ENCODE results near the gene PITPNB. TPM values are rescaled to one million over a fixed set of nuclear protein-coding genes. Genes with fewer than 3 reads are reported as not detected.

PITPNB gene
- total and polyA plus RNA-seq, 2 of the 13 experiments (the other 11 are each of a cell fraction or from before 2014, with no cell fraction given): 17.0 to 30.1 TPM

GRCh38 chr22:27906241-27906640 is 12.8 kb downstream of the PITPNB start:
- no peak for ATAC-seq
- BruUV-seq (replicated peaks): no TSS peak
- 98% methylated on average over 2 of the region's 2 CpGs for WGBS (ENCODE audit: low lambda C conversion rate)
- Histone ChIP-seq H3K4me1 (ENCODE audit: insufficient read depth, low read length) (no peaks in the 10 kb centered on the region), H3K9ac (ENCODE audit: insufficient read depth, low read depth, low read length) (no peak overlapping the region), H3K36me3 (replicated peaks in 1 of 2; ENCODE audit: control insufficient read depth in 1 of 2, insufficient read depth in 2 of 2, low read length in 2 of 2) (peaks cover 8 to 58% of the 10 kb centered on the region in 2 experiments), H2AFZ (ENCODE audit: low read length) (no peak overlapping the region), H3K79me2 (ENCODE audit: insufficient read depth, low read length) (peaks cover 39% of the 10 kb centered on the region), H3K27ac (ENCODE audit: extremely low read length, insufficient read depth, low read length) (no peak overlapping the region), H3K4me2 (ENCODE audit: low read depth, low read length) (no peak overlapping the region), H3K9me3 (ENCODE audit: low read length) (no peaks in the 10 kb centered on the region), H3K4me3 (replicated peaks in 1 of 3; ENCODE audit: insufficient read depth in 1 of 3, low read depth in 2 of 3, low read length in 3 of 3) (no peak overlapping the region), H3K27me3 (ENCODE audit: control insufficient read depth in 1 of 2, insufficient read depth in 2 of 2, low read length in 2 of 2) (no peaks in the 10 kb centered on the region), H4K20me1 (ENCODE audit: insufficient read depth, low read length) (no peaks in the 10 kb centered on the region)
- no peak for DNase-seq (ENCODE audit: low spot score)
- intact Hi-C loops (cut with micrococcal nuclease; ENCODE audit: unreplicated experiment) (no loop called here), in situ Hi-C loops (cut with HindIII; ENCODE audit: extremely low pct_ligation_motif_present, low pct_unique_long_range_greater_than_20kb) (loop anchor here (10.0 kb wide), 1 partner anchor 61 kb away; no protein-coding TSS in a partner anchor)
- TF ChIP-seq RBM22 (optimal IDR thresholded peaks at IDR 0.05; ENCODE audit: low read length) (no peak), ZNF839 (CRISPR knock-in tag; IDR thresholded peaks at IDR 0.05; ENCODE audit: borderline replicate concordance) (no peak), ETV5 (CRISPR knock-in tag; IDR thresholded peaks at IDR 0.05; ENCODE audit: borderline replicate concordance) (no peak), PRMT3 (CRISPR knock-in tag; IDR thresholded peaks at IDR 0.05; ENCODE audit: borderline replicate concordance, low read depth) (no peak)
- TF ChIP-seq, protein P1, sequence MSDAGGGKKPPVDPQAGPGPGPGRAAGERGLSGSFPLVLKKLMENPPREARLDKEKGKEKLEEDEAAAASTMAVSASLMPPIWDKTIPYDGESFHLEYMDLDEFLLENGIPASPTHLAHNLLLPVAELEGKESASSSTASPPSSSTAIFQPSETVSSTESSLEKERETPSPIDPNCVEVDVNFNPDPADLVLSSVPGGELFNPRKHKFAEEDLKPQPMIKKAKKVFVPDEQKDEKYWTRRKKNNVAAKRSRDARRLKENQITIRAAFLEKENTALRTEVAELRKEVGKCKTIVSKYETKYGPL (CRISPR knock-in tag; IDR thresholded peaks at IDR 0.05): no peak
- TF ChIP-seq, protein P2, sequence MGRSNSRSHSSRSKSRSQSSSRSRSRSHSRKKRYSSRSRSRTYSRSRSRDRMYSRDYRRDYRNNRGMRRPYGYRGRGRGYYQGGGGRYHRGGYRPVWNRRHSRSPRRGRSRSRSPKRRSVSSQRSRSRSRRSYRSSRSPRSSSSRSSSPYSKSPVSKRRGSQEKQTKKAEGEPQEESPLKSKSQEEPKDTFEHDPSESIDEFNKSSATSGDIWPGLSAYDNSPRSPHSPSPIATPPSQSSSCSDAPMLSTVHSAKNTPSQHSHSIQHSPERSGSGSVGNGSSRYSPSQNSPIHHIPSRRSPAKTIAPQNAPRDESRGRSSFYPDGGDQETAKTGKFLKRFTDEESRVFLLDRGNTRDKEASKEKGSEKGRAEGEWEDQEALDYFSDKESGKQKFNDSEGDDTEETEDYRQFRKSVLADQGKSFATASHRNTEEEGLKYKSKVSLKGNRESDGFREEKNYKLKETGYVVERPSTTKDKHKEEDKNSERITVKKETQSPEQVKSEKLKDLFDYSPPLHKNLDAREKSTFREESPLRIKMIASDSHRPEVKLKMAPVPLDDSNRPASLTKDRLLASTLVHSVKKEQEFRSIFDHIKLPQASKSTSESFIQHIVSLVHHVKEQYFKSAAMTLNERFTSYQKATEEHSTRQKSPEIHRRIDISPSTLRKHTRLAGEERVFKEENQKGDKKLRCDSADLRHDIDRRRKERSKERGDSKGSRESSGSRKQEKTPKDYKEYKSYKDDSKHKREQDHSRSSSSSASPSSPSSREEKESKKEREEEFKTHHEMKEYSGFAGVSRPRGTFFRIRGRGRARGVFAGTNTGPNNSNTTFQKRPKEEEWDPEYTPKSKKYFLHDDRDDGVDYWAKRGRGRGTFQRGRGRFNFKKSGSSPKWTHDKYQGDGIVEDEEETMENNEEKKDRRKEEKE (IDR thresholded peaks at IDR 0.05): no peak
- CTCF ChIA-PET (ENCODE audit: low intra/inter-chr PET ratio, low total read pairs): no interaction called here
- FAIRE-seq: no peak
- POLR2A ChIA-PET: no interaction called here
